ENCODE measurements around the gene UFD1.

UFD1 gene

GRCh38 chr22:19479355-19480172, 571 bp upstream of the UFD1 start, which contains the start of gene CDC45:
TSS of gene CDC45 (plus strand) at chr22:19479920. CDS start at chr22:19479969, 49 bp downstream.
- Mint-ChIP-seq H3K4me3 (peak within 1 kb of the TSS; percentile 95 to 100), H3K36me3 (peaks cover 8 to 11% of the 10 kb centered on the region in 2 donors), H3K27ac (peak within 1 kb of the TSS; percentile 100)

GRCh38 chr22:19478045-19478900, 720 bp downstream of the UFD1 start:
- ATAC-seq (replicated peaks) (no peak), DNase-seq (no peak)
- Mint-ChIP-seq H3K9me3 (no peaks in the 10 kb centered on the region), H3K4me1 (peaks cover 28 to 38% of the 10 kb centered on the region in 2 donors), H3K27ac (peak overlapping the region; percentile 78), H3K27me3 (no peaks in the 10 kb centered on the region), H3K4me3 (peak overlapping the region; percentile 95 to 100), H3K36me3 (peaks cover 10 to 15% of the 10 kb centered on the region in 2 donors)

More at GRCh38 chr22:19479355-19480172, 571 bp upstream of the UFD1 start, which contains the start of gene CDC45:
- Mint-ChIP-seq H3K27me3 (no peaks in the 10 kb centered on the region), H3K9me3 (no peaks in the 10 kb centered on the region), H3K4me1 (peaks cover 25 to 43% of the 10 kb centered on the region in 2 donors)
- ATAC-seq (replicated peaks) (peak; percentile 93 to 94), DNase-seq (peak; percentile 93)

GRCh38 chr22:19477321-19478044, 1.5 kb downstream of the UFD1 start:
- Mint-ChIP-seq H3K27me3 (no peaks in the 10 kb centered on the region), H3K27ac (no peak overlapping the region), H3K9me3 (no peaks in the 10 kb centered on the region), H3K36me3 (peaks cover 11 to 20% of the 10 kb centered on the region in 2 donors), H3K4me1 (peaks cover 28 to 38% of the 10 kb centered on the region in 2 donors), H3K4me3 (peak overlapping the region; percentile 95 to 100)
- DNase-seq: no peak
- no peak for ATAC-seq (replicated peaks)

GRCh38 chr22:19476023-19476422, 3.0 kb downstream of the UFD1 start:
- Mint-ChIP-seq H3K27me3 (no peaks in the 10 kb centered on the region), H3K9me3 (no peaks in the 10 kb centered on the region), H3K27ac (no peak overlapping the region), H3K4me1 (peaks cover 28 to 38% of the 10 kb centered on the region in 2 donors), H3K36me3 (peaks cover 20 to 35% of the 10 kb centered on the region in 2 donors), H3K4me3 (no peak overlapping the region)
- no peak for ATAC-seq (replicated peaks)
- DNase-seq: no peak

GRCh38 chr22:19473578-19473977, 5.4 kb downstream of the UFD1 start:
- no peaks in the 10 kb centered on the region for H3K27me3 Mint-ChIP-seq
- peaks cover 19 to 24% of the 10 kb centered on the region in 2 donors for H3K4me1 Mint-ChIP-seq
- DNase-seq (no peak), ATAC-seq (replicated peaks) (no peak)
- no peak overlapping the region for H3K4me3 Mint-ChIP-seq
- no peak overlapping the region for H3K27ac Mint-ChIP-seq
- H3K9me3 Mint-ChIP-seq: no peaks in the 10 kb centered on the region
- peaks cover 28 to 54% of the 10 kb centered on the region in 2 donors for H3K36me3 Mint-ChIP-seq

GRCh38 chr22:19472233-19472632, 6.8 kb downstream of the UFD1 start:
- Mint-ChIP-seq H3K4me3 (no peak overlapping the region), H3K27me3 (no peaks in the 10 kb centered on the region), H3K4me1 (peaks cover 11 to 13% of the 10 kb centered on the region in 2 donors), H3K36me3 (peaks cover 34 to 67% of the 10 kb centered on the region in 2 donors), H3K27ac (no peak overlapping the region), H3K9me3 (no peaks in the 10 kb centered on the region)
- ATAC-seq (replicated peaks) (no peak), DNase-seq (no peak)

- H3K9me3 Mint-ChIP-seq: no peaks in the 10 kb centered on the region
- peak overlapping the region; percentile 7 for H3K27ac Mint-ChIP-seq
- H3K27me3 Mint-ChIP-seq: no peaks in the 10 kb centered on the region
- DNase-seq (no peak), ATAC-seq (replicated peaks) (no peak)
- peaks cover 10% of the 10 kb centered on the region in 2 donors for H3K4me1 Mint-ChIP-seq
- H3K4me3 Mint-ChIP-seq: no peak overlapping the region
- H3K36me3 Mint-ChIP-seq: peaks cover 34 to 69% of the 10 kb centered on the region in 2 donors
These were observed 7.4 kb downstream of the UFD1 start for GRCh38 chr22:19471572-19471971.

GRCh38 chr22:19470010-19470409, 9.0 kb downstream of the UFD1 start:
- Mint-ChIP-seq H3K27me3 (no peaks in the 10 kb centered on the region), H3K27ac (no peak overlapping the region), H3K4me1 (peaks cover 0 to 3% of the 10 kb centered on the region in 2 donors), H3K9me3 (no peaks in the 10 kb centered on the region), H3K4me3 (no peak overlapping the region), H3K36me3 (peaks cover 39 to 75% of the 10 kb centered on the region in 2 donors)
- no peak for DNase-seq
- no peak for ATAC-seq (replicated peaks)

GRCh38 chr22:19469421-19469820, 9.6 kb downstream of the UFD1 start:
- Mint-ChIP-seq H3K27me3 (no peaks in the 10 kb centered on the region), H3K27ac (no peak overlapping the region), H3K36me3 (peaks cover 44 to 76% of the 10 kb centered on the region in 2 donors), H3K4me1 (peaks cover 0 to 3% of the 10 kb centered on the region in 2 donors), H3K4me3 (no peak overlapping the region), H3K9me3 (no peaks in the 10 kb centered on the region)
- ATAC-seq (replicated peaks) (no peak), DNase-seq (no peak)

GRCh38 chr22:19467912-19468311, 11.1 kb downstream of the UFD1 start:
- Mint-ChIP-seq H3K27ac (no peak overlapping the region), H3K27me3 (no peaks in the 10 kb centered on the region), H3K4me1 (no peaks in the 10 kb centered on the region), H3K9me3 (no peaks in the 10 kb centered on the region), H3K36me3 (peaks cover 41 to 74% of the 10 kb centered on the region in 2 donors), H3K4me3 (no peak overlapping the region)
- DNase-seq: no peak
- no peak for ATAC-seq (replicated peaks)

GRCh38 chr22:19466848-19467752, 11.9 kb downstream of the UFD1 start:
- H3K4me1 Mint-ChIP-seq: no peaks in the 10 kb centered on the region
- DNase-seq (no peak), ATAC-seq (replicated peaks) (no peak)
- peaks cover 43 to 72% of the 10 kb centered on the region in 2 donors for H3K36me3 Mint-ChIP-seq
- no peaks in the 10 kb centered on the region for H3K27me3 Mint-ChIP-seq
- no peak overlapping the region for H3K27ac Mint-ChIP-seq
- no peak overlapping the region for H3K4me3 Mint-ChIP-seq
- no peaks in the 10 kb centered on the region for H3K9me3 Mint-ChIP-seq

GRCh38 chr22:19466126-19466716, 12.8 kb downstream of the UFD1 start:
- Mint-ChIP-seq H3K27me3 (no peaks in the 10 kb centered on the region), H3K4me3 (no peak overlapping the region), H3K4me1 (no peaks in the 10 kb centered on the region), H3K36me3 (peaks cover 38 to 66% of the 10 kb centered on the region in 2 donors), H3K27ac (no peak overlapping the region), H3K9me3 (no peaks in the 10 kb centered on the region)
- ATAC-seq (replicated peaks) (no peak), DNase-seq (no peak)

GRCh38 chr22:19464975-19465374, 14.0 kb downstream of the UFD1 start:
- ATAC-seq (replicated peaks) (no peak), DNase-seq (no peak)
- H3K4me1 Mint-ChIP-seq: no peaks in the 10 kb centered on the region
- no peaks in the 10 kb centered on the region for H3K27me3 Mint-ChIP-seq
- no peak overlapping the region for H3K27ac Mint-ChIP-seq
- H3K36me3 Mint-ChIP-seq: peaks cover 41 to 63% of the 10 kb centered on the region in 2 donors
- no peaks in the 10 kb centered on the region for H3K9me3 Mint-ChIP-seq
- no peak overlapping the region for H3K4me3 Mint-ChIP-seq
